ENCODE data around the gene MAGOH. TPM values are rescaled to one million over a fixed set of nuclear protein-coding genes. Genes with fewer than 3 reads are reported as not detected.

MAGOH gene
- total and polyA plus RNA-seq, 11 donors, result 18.8 to 74.2 (median 24.1) TPM

- Histone ChIP-seq H3K36me3 (no peaks in the 10 kb centered on the region), H3K27me3 (no peaks in the 10 kb centered on the region), H3K27ac (peak overlapping the region in 4 of 12 donors; percentile 16 to 45 (median 36)), H3K4me3 (no peak overlapping the region), H3K4me1 (peaks cover 0 to 19% (median 6%) of the 10 kb centered on the region in 12 donors), H3K9me3 (peaks cover 0 to 2% (median 0%) of the 10 kb centered on the region in 12 donors)
- DNase-seq (peak in 1 of 5 donors; percentile 54), ATAC-seq (peak in 2 of 4 donors; percentile 40 to 71)
- intact Hi-C loops (cut with DNase I), result loop anchor here in 8 of 10 donors (5.0 to 10.0 kb wide), 11 partner anchors 119 to 489 kb away; partner anchors contain the start of genes PODN (in 2 of the 8), COA7 (in 1 of the 8), ECHDC2 (in 1 of the 8) and SCP2 (in 1 of the 8)
- WGBS, 4 donors, result 70 to 79% (median 74%) methylated on average over 6 of the region's 6 CpGs
- TF ChIP-seq POLR2A (IDR thresholded peaks at IDR 0.05) (no peak), CTCF (IDR thresholded peaks at IDR 0.05) (no peak)
Measured at GRCh38 chr1:53183095-53183990, 55.0 kb downstream of the MAGOH start.

- TF ChIP-seq POLR2A (IDR thresholded peaks at IDR 0.05), result no peak
- TF ChIP-seq CTCF (IDR thresholded peaks at IDR 0.05), result no peak
- intact Hi-C loops (cut with DNase I), result loop anchor here in 8 of 10 donors (1.0 to 10.0 kb wide), 12 partner anchors 38 to 488 kb away; partner anchors contain the start of genes PODN (in 2 of the 8), COA7 (in 1 of the 8), CZIB (in 1 of the 8) and ECHDC2 (in 1 of the 8)
- DNase-seq (no peak), ATAC-seq (peak in 1 of 4 donors; percentile 7)
- H3K27ac ChIP-seq, result peak overlapping the region in 4 of 12 donors; percentile 16 to 45 (median 36)
- H3K27me3 ChIP-seq, result no peaks in the 10 kb centered on the region
- peaks cover 0 to 2% (median 0%) of the 10 kb centered on the region in 12 donors for H3K9me3 ChIP-seq
- H3K4me1 ChIP-seq, result peaks cover 0 to 19% (median 6%) of the 10 kb centered on the region in 12 donors
- H3K36me3 ChIP-seq, result no peaks in the 10 kb centered on the region
- WGBS, 4 donors, result 72 to 89% (median 74%) methylated on average over 3 of the region's 3 CpGs
- H3K4me3 ChIP-seq, result no peak overlapping the region
Measured at GRCh38 chr1:53182716-53183094, 55.6 kb downstream of the MAGOH start.

GRCh38 chr1:53182111-53182593, 56.2 kb downstream of the MAGOH start:
- Histone ChIP-seq H3K27me3 (no peaks in the 10 kb centered on the region), H3K36me3 (no peaks in the 10 kb centered on the region), H3K4me3 (no peak overlapping the region), H3K9me3 (peaks cover 0 to 2% (median 0%) of the 10 kb centered on the region in 12 donors), H3K27ac (peak overlapping the region in 3 of 12 donors; percentile 16 to 45 (median 32)), H3K4me1 (peaks cover 0 to 23% (median 6%) of the 10 kb centered on the region in 12 donors)
- TF ChIP-seq CTCF (IDR thresholded peaks at IDR 0.05) (peak; percentile 77 to 94 (median 89)), POLR2A (IDR thresholded peaks at IDR 0.05) (no peak)
- intact Hi-C loops (cut with DNase I), result loop anchor here in 8 of 10 donors (1.0 to 10.0 kb wide), 12 partner anchors 38 to 487 kb away; partner anchors contain the start of genes PODN (in 2 of the 8), COA7 (in 1 of the 8), CZIB (in 1 of the 8) and ECHDC2 (in 1 of the 8)
- 16 to 19% (median 17%) methylated on average over 16 of the region's 16 CpGs for WGBS, 4 donors
- ATAC-seq (peak in 3 of 4 donors; percentile 31 to 75 (median 60)), DNase-seq (peak; percentile 75 to 87 (median 80))
